Fibroblast of skin of left biceps (primary cell): ENCODE results near the gene PSEN2.

Experiments
- DNase-seq, 2 experiments: peaks; one replicate each; pipeline ENCODE4 v3.0.0-alpha.2; 2013; ENCODE audit warnings: low read depth in 2 of 2

PSEN2 gene

GRCh38 chr1:226864311-226864710, 6.1 kb upstream of the PSEN2 start:
- no peak for DNase-seq

GRCh38 chr1:226865590-226865989, 4.8 kb upstream of the PSEN2 start:
- no peak for DNase-seq

GRCh38 chr1:226867461-226868054, 2.9 kb upstream of the PSEN2 start:
- DNase-seq, result no peak

- DNase-seq, result no peak
Observed at GRCh38 chr1:226868726-226869125, 1.7 kb upstream of the PSEN2 start.

- DNase-seq, result no peak
Observed at GRCh38 chr1:226870026-226870400, 403 bp upstream of the PSEN2 start.

GRCh38 chr1:226871636-226872327, 1.4 kb downstream of the PSEN2 start:
- DNase-seq, result no peak

- DNase-seq, result no peak
Observed at GRCh38 chr1:226872437-226872836, 2.0 kb downstream of the PSEN2 start.

GRCh38 chr1:226873771-226874578, 3.6 kb downstream of the PSEN2 start:
- DNase-seq, result no peak

GRCh38 chr1:226874579-226875425, 4.4 kb downstream of the PSEN2 start:
- DNase-seq, result no peak

- no peak for DNase-seq
Observed at GRCh38 chr1:226875641-226876295, 5.4 kb downstream of the PSEN2 start.

- no peak for DNase-seq
Observed at GRCh38 chr1:226877669-226878068, 7.3 kb downstream of the PSEN2 start.

GRCh38 chr1:226880372-226881287, 10.2 kb downstream of the PSEN2 start:
- no peak for DNase-seq

GRCh38 chr1:226881515-226882185, 11.2 kb downstream of the PSEN2 start:
- no peak for DNase-seq

GRCh38 chr1:226882187-226882586, 11.8 kb downstream of the PSEN2 start:
- DNase-seq, result no peak

GRCh38 chr1:226882631-226883409, 12.4 kb downstream of the PSEN2 start:
- DNase-seq, result no peak

- no peak for DNase-seq
Observed at GRCh38 chr1:226883630-226884029, 13.2 kb downstream of the PSEN2 start.

GRCh38 chr1:226884116-226884625, 13.8 kb downstream of the PSEN2 start:
- DNase-seq, result no peak

GRCh38 chr1:226884966-226885820, 14.8 kb downstream of the PSEN2 start:
- no peak for DNase-seq
